Measurements from ENCODE around the gene EMP1.

DNA sequence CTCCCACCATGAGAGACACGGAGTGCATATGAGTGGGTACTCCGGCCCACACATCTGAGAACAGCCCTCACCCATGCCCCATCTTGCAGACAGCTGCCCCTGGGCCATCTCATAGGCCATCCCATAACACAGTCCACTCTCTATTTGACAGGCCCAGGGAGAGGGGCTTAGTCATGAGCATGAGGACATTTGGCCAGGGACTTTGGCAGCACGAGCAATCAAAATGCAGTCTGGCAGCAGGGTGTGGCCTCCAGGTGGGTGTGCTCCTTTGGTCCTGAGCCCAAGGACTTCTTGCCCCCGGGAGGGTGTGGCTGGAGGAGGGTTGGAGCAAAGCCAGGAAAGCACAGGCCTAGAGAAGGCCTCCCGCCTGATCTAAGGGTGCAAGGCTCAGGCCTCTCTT, 25.6 kb downstream of the EMP1 start:
- TF ChIP-seq POLR2A (IDR thresholded peaks at IDR 0.05; ENCODE audit: low read depth, low read length) (no peak), TAF1 (IDR thresholded peaks at IDR 0.05; ENCODE audit: low read depth, low read length) (no peak), POLR2AphosphoS5 (IDR thresholded peaks at IDR 0.05; ENCODE audit: low read depth, low read length) (no peak), POU2F2 (IDR thresholded peaks at IDR 0.05; ENCODE audit: low read depth, low read length) (no peak)

All from GM12891 (cell line).